ENCODE data around the gene RPL19.
"Not testable (repeated sequence)": the region's sequence is repeated elsewhere in the genome, so short reads cannot be mapped to it uniquely, and the experiment has no call there.

The RPL19 gene

GRCh38 chr17:39240631-39241030 lies 40.5 kb downstream of the RPL19 start:
- no peak for DNase-seq (ENCODE audit: low read depth in 2 of 3, low spot score in 2 of 3)

- DNase-seq (ENCODE audit: low read depth in 2 of 3, low spot score in 2 of 3): no peak
Observed at GRCh38 chr17:39243155-39243554, 43.1 kb downstream of the RPL19 start.

GRCh38 chr17:39244016-39244599 lies 44.0 kb downstream of the RPL19 start:
- no peak for DNase-seq (ENCODE audit: low read depth in 2 of 3, low spot score in 2 of 3)

GRCh38 chr17:39244600-39245570 lies 44.8 kb downstream of the RPL19 start:
- peak; percentile 50 to 95 (median 82) for DNase-seq (ENCODE audit: low read depth in 2 of 3, low spot score in 2 of 3)

- DNase-seq (ENCODE audit: low read depth in 2 of 3, low spot score in 2 of 3): no peak
Observed at GRCh38 chr17:39246274-39246673, 46.2 kb downstream of the RPL19 start.

GRCh38 chr17:39250076-39250475 lies 50.0 kb downstream of the RPL19 start:
- DNase-seq (ENCODE audit: low read depth in 2 of 3, low spot score in 2 of 3): not testable (repeated sequence)

- DNase-seq (ENCODE audit: low read depth in 2 of 3, low spot score in 2 of 3): no peak
Observed at GRCh38 chr17:39251997-39252396, 51.9 kb downstream of the RPL19 start.

DNA sequence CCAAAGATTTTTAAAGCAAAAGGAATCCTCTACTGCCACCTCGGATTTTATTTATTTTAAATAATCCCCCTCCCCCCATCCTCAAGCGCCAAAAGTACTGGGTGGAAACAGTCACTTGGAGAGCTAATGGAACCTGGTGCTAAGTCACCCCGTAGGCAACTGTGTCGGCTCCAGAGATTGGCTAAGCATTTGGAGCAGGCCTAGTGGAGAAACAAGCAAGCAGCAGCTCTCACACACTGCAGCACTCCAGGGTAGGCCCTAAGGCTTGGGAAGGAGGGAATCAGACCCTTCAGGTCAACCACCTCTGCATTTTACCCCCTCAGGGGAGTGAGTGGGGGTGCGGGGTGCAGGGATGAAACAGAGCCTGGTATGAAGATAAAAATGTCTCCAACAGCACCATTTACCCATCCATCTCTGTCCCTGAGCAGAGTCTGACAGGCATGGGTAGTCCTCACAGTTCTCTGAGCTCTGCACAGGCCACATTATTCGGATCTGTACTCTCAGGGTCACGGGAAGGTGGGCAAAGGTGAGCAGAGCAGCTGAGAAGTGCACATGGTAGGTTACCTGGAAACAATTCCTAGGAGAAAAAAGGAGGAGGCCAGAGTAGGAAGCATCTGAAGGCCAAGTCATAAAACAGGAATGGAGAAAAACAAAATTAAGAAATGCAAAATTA lies 52.8 kb downstream of the RPL19 start:
- DNase-seq (ENCODE audit: low read depth in 2 of 3, low spot score in 2 of 3): no peak
